ENCODE data around the gene CAMTA1. TPM values are rescaled to one million over a fixed set of nuclear protein-coding genes. Genes with fewer than 3 reads are reported as not detected.

CAMTA1 gene
- total RNA-seq, 6 donors from 2014 or later = 38.8 to 74.0 (median 46.1) TPM

GRCh38 chr1:7263021-7263960, 478.0 kb downstream of the CAMTA1 start:
- WGBS, 2 donors = 53 to 61% methylated on average over 13 of the region's 13 CpGs
- peaks cover 0 to under 1% (median 0%) of the 10 kb centered on the region in 4 donors for H3K9me3 ChIP-seq
- no peaks in the 10 kb centered on the region for H3K4me1 ChIP-seq
- no peak for DNase-seq
- H3K36me3 ChIP-seq = no peaks in the 10 kb centered on the region
- no peak overlapping the region for H3K4me3 ChIP-seq
- TF ChIP-seq POLR2A (IDR thresholded peaks at IDR 0.05) = no peak
- no peak for TF ChIP-seq POLR2AphosphoS5 (IDR thresholded peaks at IDR 0.05)
- no peak for TF ChIP-seq EP300 (IDR thresholded peaks at IDR 0.05)
- TF ChIP-seq, protein P1, sequence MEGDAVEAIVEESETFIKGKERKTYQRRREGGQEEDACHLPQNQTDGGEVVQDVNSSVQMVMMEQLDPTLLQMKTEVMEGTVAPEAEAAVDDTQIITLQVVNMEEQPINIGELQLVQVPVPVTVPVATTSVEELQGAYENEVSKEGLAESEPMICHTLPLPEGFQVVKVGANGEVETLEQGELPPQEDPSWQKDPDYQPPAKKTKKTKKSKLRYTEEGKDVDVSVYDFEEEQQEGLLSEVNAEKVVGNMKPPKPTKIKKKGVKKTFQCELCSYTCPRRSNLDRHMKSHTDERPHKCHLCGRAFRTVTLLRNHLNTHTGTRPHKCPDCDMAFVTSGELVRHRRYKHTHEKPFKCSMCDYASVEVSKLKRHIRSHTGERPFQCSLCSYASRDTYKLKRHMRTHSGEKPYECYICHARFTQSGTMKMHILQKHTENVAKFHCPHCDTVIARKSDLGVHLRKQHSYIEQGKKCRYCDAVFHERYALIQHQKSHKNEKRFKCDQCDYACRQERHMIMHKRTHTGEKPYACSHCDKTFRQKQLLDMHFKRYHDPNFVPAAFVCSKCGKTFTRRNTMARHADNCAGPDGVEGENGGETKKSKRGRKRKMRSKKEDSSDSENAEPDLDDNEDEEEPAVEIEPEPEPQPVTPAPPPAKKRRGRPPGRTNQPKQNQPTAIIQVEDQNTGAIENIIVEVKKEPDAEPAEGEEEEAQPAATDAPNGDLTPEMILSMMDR (IDR thresholded peaks at IDR 0.05) = no peak
- H3K27ac ChIP-seq = no peak overlapping the region
- no peak for ATAC-seq (ENCODE audit: low FRiP score in 2 of 2)
- no peaks in the 10 kb centered on the region for H3K27me3 ChIP-seq

DNA sequence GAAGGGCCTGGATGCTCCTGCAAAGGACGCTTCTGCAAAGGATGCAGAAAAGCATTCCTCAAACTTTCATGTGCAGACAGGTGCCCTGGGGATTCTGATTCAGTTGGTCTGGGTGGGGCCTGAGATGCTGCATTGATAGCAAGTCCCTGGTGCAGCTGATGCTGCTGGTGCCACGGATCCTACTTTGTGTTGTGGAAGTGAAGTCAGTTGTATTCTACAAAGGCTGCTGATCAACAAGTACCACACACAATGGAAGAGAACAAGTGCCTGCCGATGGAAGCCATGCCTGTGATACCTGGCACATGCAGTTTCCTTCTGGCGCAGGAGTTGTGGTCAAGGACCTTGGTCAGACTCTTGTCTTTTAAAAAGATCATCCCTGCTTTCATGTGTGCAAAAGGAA, 478.8 kb downstream of the CAMTA1 start:
- Histone ChIP-seq H3K9me3 (peaks cover 0 to 7% (median 3%) of the 10 kb centered on the region in 4 donors), H3K4me1 (no peaks in the 10 kb centered on the region), H3K4me3 (no peak overlapping the region), H3K36me3 (no peaks in the 10 kb centered on the region), H3K27ac (no peak overlapping the region), H3K27me3 (no peaks in the 10 kb centered on the region)
- 47 to 70% methylated on average over 4 of the region's 4 CpGs for whole genome bisulfite sequencing, 2 donors
- no peak for ATAC-seq (ENCODE audit: low FRiP score in 2 of 2)
- no peak for DNase-seq
- TF ChIP-seq, protein P1 (IDR thresholded peaks at IDR 0.05) = no peak
- TF ChIP-seq POLR2AphosphoS5 (IDR thresholded peaks at IDR 0.05) (no peak), POLR2A (IDR thresholded peaks at IDR 0.05) (no peak), EP300 (IDR thresholded peaks at IDR 0.05) (no peak)

GRCh38 chr1:7265771-7266371, 480.6 kb downstream of the CAMTA1 start:
- Histone ChIP-seq H3K4me1 (no peaks in the 10 kb centered on the region), H3K36me3 (no peaks in the 10 kb centered on the region), H3K4me3 (no peak overlapping the region), H3K27ac (no peak overlapping the region), H3K27me3 (no peaks in the 10 kb centered on the region), H3K9me3 (peaks cover 5 to 14% (median 10%) of the 10 kb centered on the region in 4 donors)
- DNase-seq (peak in 1 of 2 donors; percentile 34), ATAC-seq (ENCODE audit: low FRiP score in 2 of 2) (no peak)
- TF ChIP-seq EP300 (IDR thresholded peaks at IDR 0.05) (no peak), POLR2AphosphoS5 (IDR thresholded peaks at IDR 0.05) (no peak)
- 72 to 83% methylated on average over 9 of the region's 9 CpGs for WGBS, 2 donors

- H3K4me3 ChIP-seq = no peak overlapping the region
- no peak for TF ChIP-seq POLR2AphosphoS5 (IDR thresholded peaks at IDR 0.05)
- TF ChIP-seq, protein P1 (IDR thresholded peaks at IDR 0.05) = no peak
- no peak for TF ChIP-seq POLR2A (IDR thresholded peaks at IDR 0.05)
- no peak for TF ChIP-seq EP300 (IDR thresholded peaks at IDR 0.05)
- no peak overlapping the region for H3K27ac ChIP-seq
- H3K27me3 ChIP-seq = no peaks in the 10 kb centered on the region
- DNase-seq (no peak), ATAC-seq (ENCODE audit: low FRiP score in 2 of 2) (no peak)
- WGBS, 2 donors = 57 to 70% methylated on average over 5 of the region's 5 CpGs
- H3K9me3 ChIP-seq = peaks cover 5 to 14% (median 10%) of the 10 kb centered on the region in 4 donors
- H3K36me3 ChIP-seq = no peaks in the 10 kb centered on the region
- no peaks in the 10 kb centered on the region for H3K4me1 ChIP-seq
These were observed 481.3 kb downstream of the CAMTA1 start for GRCh38 chr1:7266561-7266960.

DNA sequence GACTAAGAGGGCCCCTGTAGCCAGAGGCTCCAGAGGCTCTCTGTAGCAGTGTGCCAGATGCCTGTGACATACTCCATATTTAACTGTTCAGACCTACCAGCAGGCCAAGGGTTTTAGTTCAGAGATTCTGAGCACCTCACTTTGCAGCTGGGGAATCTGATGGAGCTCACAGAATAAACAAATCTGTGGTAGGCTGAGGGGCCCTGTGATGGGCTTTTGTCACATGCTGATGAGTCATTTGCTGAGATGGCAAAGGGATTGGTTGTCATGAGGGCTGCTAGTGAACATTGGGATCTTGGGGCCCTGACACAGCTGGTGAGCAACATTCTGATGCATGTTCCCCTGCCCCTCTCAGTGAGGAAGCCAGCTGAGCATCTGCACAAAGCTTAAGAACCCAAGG, 482.2 kb downstream of the CAMTA1 start:
- no peak for ATAC-seq (ENCODE audit: low FRiP score in 2 of 2)
- no peak for DNase-seq

More for the DNA sequence above, 482.2 kb downstream of the CAMTA1 start:
- Histone ChIP-seq H3K4me3 (no peak overlapping the region), H3K4me1 (no peaks in the 10 kb centered on the region), H3K27me3 (no peaks in the 10 kb centered on the region), H3K36me3 (no peaks in the 10 kb centered on the region), H3K9me3 (peaks cover 5 to 14% (median 10%) of the 10 kb centered on the region in 4 donors), H3K27ac (no peak overlapping the region)
- TF ChIP-seq POLR2A (IDR thresholded peaks at IDR 0.05) (no peak), EP300 (IDR thresholded peaks at IDR 0.05) (no peak), POLR2AphosphoS5 (IDR thresholded peaks at IDR 0.05) (no peak)
- TF ChIP-seq, protein P1 (IDR thresholded peaks at IDR 0.05) = no peak

Measured in upper lobe of left lung (tissue), 6 donors.